M059J (cell line): Measurements from ENCODE around the gene ACKR4. TPM values are rescaled to one million over a fixed set of nuclear protein-coding genes. Genes with fewer than 3 reads are reported as not detected.
"Not testable (repeated sequence)": the region's sequence is repeated elsewhere in the genome, so short reads cannot be mapped to it uniquely, and the experiment has no call there.

ENCODE experiments used
- DNase-seq: peaks from one replicate; pipeline ENCODE4 v3.0.0-alpha.2; 2012; ENCODE audit warnings: low read depth
- total RNA-seq: library from RNA; depleted of rRNA; stranded (reverse); fragments of >200 nt; shearing (Covaris generic); gene quantifications from 2 replicates; pipeline ENCODE4 v1.2.3, GENCODE V29; 2014; rRNA removed

ACKR4 gene
- 0.20 and 0.44 TPM in 2 replicates for total RNA-seq

DNA sequence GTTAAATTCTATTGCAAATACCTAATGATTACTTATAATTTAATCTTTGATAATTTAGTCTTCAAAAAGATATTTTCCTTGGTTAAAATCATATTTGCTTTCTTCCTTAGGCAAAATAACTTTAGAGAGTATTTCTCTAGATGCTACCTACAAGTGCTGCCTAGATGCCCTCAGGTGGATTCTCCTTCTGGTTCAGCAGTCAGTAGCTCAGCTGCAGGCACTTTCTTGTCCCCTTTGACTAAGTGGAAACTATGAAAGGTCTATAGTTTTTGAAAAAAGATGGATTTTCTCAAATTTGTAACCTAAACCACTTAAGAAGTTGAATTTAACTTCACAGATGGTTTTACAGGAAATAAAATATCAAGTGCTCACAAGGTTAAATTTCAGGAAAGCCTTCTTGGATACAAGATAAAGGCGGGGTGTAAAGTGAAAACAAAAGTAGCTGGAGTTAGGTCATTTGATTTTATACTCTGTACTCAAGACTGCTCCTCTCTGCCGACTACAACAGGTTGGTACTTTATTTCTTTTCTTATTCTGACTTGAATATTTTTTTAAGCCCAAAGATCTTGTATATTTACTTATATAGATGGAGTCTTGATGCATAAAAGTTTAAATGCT lies at the start of gene ACKR4:
Gene ACKR4, plus strand, starts transcription at position 455 of the 618 bp plus-strand sequence. CDS start 3,128 bp downstream, outside the sequence.
- no peak for DNase-seq

- DNase-seq = no peak
Measured at GRCh38 chr3:132549169-132549568, 47.9 kb upstream of the ACKR4 start.

GRCh38 chr3:132549890-132550578 lies 47.0 kb upstream of the ACKR4 start:
- DNase-seq = peak; percentile 92

DNA sequence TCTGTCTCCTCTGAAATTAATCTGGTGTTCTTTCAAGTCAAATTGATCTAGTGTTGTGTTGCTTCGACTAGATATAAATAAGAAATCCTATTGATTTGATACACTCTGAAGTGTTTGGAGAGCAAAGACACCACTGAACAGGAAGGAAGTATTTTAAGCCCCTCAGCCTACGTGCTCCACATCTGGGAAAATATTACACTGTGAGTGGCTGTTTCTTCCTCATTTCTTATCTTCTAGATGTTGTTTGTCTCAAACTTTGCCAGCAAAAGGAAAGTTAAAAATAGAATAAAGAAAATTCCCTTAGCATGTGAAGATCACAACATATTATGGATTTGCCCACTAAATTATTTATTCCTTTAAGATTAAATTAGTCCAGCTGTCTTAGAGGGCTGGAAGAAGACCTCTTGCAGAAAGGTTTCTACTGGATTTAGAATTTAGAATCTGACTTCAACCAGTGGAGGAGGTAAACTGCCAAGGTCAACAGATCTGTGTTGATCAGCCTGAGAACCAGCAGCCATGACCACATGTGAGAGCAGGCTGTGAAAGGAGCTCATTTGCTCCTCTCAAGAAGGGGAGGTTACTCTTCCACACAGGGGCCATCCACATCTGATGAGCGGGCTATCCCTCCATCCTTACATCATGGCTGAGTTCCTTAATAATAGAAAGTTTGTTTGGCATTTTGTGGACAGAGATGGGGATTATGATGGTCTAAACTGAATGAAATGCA lies 46.3 kb upstream of the ACKR4 start:
- no peak for DNase-seq

GRCh38 chr3:132553826-132554225 lies 43.2 kb upstream of the ACKR4 start:
- no peak for DNase-seq

DNA sequence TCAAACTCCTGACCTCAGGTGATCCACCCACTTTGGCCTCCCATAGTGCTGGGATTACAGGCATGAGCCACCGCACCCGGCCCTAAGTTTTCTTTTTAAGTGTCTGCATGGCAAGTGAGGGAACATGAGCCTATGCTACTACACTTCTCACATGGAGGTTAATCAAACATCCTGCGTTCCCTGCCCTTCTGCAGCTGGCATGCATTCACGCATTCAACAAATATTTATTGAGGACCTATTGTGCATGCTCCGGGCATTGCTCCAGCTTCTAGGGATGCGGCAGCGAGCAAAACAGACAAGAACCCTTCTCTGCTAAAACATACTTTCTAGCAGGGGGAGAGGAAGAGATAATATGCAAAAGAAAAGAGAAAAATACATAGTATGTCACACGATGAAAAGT lies 42.6 kb upstream of the ACKR4 start:
- DNase-seq = peak; percentile 20

- no peak for DNase-seq
Measured at GRCh38 chr3:132555306-132556035, 41.6 kb upstream of the ACKR4 start.

DNA sequence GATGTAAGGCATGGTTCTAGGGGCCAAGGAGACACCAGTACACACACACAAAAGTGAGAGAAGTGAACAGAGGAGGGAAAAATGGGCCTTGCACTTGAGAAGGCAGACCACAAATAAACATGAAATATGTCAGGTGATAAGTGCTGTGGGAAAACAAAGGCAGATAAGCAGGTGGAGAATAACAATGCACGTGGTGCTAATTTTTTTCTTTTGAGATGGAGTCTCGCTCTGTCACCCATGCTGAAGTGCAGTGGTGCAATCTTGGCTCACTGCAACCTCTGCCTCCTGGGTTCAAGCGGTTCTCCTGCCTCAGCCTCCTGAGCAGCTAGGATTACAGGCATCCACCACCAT lies 41.1 kb upstream of the ACKR4 start:
- DNase-seq = not testable (repeated sequence)

- DNase-seq = no peak
Measured at GRCh38 chr3:132556508-132557159, 40.4 kb upstream of the ACKR4 start.

DNA sequence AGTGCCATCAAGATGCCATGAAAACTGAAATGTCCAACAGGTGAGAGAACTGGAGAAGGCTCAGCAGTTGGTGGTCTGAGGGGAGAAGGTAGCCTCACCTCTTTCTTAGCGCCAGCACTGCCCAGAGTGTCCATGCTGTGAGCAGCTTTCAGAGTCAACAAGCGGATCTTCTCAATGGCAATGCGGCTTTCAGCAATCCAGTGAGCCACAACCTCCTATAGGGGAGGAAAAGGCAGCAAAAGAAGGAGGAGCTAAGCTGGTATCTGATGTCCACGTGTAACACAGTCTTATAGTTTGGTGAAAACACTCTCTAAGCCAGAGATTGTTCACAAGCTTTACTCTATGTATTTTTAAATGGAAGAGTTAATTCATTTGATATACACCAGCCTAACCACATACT lies 36.1 kb upstream of the ACKR4 start:
- DNase-seq = no peak

DNA sequence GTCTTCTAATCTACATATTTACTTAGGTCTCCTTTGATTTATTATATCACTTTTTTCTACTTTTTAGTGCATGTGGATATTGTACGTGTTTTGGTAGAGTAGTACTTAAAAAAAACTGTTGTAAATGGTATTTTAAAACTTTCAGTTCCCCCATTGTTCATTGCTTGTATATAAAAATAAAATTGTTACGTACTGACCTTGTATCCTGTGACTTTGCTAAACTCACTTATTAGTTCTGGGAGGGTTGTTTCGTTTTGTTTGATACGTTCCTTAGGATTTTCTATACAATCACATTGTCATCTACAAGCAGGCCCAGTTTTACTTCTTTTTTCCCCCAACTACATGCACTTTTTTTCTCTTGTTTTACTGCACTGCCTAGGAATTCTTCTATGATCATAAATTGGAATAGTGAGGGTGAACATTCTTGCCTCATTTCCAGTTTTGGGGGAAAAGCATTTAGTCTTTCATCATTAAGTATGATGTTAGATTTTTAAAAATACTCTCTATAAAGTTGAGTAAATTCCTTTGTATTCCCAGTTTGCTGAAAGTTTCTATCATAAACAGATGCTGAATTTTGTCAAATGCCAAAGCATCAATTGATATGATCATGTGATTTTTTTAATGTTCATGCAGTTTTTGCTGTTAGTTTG lies 33.5 kb upstream of the ACKR4 start:
- no peak for DNase-seq

GRCh38 chr3:132564070-132564465 lies 33.0 kb upstream of the ACKR4 start:
- no peak for DNase-seq

- no peak for DNase-seq
Measured at GRCh38 chr3:132568422-132568821, 28.6 kb upstream of the ACKR4 start.

DNA sequence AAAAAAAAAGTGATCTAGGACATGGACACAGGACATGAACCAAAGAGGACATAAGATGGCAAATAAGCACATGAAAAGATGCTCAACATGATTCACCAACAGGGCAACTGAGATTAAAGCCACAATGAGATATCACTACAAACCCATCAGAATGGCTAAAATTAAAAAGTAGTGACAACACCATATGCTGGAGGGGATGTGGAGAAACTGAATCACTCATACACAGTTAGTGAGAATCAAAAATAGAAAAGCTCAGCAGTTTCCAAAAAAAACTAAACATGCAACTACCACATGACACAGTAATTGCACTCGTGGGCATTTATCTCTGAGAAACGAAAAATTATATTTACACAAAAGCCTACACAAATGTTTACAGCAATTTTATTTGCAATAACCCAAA lies 27.9 kb upstream of the ACKR4 start:
- peak; percentile 7 for DNase-seq

GRCh38 chr3:132569580-132569979 lies 27.5 kb upstream of the ACKR4 start:
- no peak for DNase-seq

- DNase-seq = no peak
Measured at GRCh38 chr3:132570016-132570415, 27.1 kb upstream of the ACKR4 start.

- DNase-seq = no peak
Measured at GRCh38 chr3:132573797-132574211, 23.3 kb upstream of the ACKR4 start.

GRCh38 chr3:132587401-132587800 lies 9.7 kb upstream of the ACKR4 start:
- no peak for DNase-seq

- DNase-seq = no peak
Measured at GRCh38 chr3:132592216-132592615, 4.9 kb upstream of the ACKR4 start.

DNA sequence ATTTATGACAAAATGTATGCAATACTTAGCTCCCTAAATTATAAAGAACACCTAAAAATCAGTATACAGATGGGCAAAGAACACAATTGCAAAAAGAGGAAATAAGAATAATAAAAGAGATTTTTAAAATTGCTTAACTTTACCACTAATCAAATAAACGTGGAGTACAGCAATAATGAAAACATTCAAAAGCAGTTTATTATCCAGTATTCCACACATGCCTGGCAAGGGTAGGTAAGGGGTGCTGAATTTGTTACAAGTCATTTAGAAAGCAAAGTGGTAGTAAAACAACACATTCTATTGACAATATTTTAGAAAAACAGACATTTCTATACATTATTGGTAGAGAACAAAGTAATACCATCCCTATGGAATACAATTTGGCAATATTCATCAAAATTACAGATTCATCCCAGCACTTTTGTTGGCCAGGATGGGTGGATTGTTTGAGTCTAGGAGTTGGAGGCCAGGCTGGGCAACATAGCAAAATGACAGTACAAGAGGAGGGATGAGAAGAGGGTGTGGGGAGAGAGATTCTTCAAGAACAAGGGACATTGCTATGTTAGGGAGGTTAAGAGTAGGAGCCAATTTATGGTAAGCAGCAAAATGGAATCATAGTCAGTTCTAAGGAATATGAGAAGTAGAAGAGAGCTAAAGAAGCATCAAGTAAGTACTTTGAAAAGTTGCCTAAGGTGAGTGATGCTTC lies 3.7 kb upstream of the ACKR4 start:
- no peak for DNase-seq

DNA sequence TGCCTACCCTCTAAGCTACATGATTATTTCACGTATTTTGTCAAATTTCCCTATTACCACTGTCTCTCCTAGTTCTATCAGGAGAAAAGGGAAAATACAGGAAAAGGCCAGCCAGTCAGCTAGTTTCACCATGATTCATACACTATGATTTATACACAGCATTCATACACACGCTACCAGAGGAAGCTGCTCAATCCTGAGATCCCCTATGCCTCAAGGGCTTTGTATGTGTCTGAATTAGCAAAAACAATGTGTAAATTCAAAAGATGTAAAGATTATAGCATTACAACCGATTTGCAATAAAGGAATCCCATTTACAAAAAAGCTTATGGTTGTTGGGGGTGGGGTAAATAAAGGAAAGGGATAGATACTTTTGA lies 3.1 kb upstream of the ACKR4 start:
- peak; percentile 85 for DNase-seq
